Fibroblast of skin of left quadriceps (primary cell): ENCODE measurements around the gene ZBTB49.

Experiments
- DNase-seq, 2 experiments: peaks; one replicate each; pipeline ENCODE4 v3.0.0-alpha.2; 2013; ENCODE audit warnings: low read depth in 2 of 2

The ZBTB49 gene

GRCh38 chr4:4356106-4357041 is 66.3 kb downstream of the ZBTB49 start:
- no peak for DNase-seq

DNA sequence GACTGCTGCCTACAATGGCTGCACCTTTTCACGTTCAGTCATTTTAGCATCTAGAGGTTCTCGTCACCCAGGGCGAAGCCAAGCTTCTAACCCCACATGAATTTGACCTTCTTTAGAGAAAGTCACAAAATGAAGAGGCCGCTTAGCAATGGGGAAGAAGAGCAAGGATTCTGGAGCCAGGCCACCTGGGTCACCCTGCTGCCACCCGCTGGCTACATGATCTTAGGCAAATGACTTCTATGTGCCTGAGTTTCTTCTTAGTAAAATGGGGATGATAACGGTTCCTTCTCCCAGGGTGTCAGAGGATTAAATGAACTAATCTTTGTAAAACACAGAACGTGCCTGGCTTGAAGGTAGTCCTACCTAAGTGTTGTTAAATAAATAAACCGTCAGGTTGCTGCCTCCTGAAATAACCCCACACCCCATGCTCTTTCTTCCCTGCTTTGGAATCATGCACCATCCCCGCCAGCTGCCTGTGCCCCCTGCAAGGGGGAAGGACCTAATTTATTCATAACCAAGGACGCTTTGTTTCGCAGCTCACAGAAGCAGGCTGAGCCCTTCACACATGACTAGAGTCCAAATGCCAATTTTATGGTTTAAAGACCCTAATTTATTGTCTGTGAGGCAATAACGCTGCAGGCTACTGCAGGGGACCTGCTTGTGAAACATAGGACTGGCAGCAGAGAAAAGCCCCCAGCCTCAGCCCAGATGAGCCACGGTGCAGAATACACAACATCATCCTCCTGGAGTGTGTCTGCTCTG is 68.2 kb downstream of the ZBTB49 start:
- no peak for DNase-seq

DNA sequence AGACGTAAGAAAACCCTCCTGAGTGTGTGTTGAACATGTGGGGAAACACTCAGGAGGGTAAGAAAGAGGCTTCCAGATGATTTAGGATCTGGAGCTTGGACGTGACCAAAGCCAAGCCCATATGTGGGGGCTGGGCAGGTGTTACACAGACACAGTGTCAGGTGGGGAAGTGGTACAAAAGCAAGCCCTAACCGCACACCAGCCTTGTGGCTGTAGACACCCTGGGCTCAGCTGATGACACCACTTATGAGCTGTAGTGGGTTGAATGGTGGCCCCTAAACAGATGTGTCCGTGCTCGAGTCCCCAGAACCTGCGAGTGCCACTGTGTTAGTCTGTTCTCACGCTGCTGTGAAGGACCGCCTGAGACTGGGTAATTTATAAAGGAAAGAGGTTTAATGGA is 71.8 kb downstream of the ZBTB49 start:
- no peak for DNase-seq

- no peak for DNase-seq
Measured at GRCh38 chr4:4362991-4363697, 73.1 kb downstream of the ZBTB49 start.

GRCh38 chr4:4364061-4364460 is 74.0 kb downstream of the ZBTB49 start:
- DNase-seq = no peak

- DNase-seq = no peak
Measured at GRCh38 chr4:4364486-4365208, 74.6 kb downstream of the ZBTB49 start.

DNA sequence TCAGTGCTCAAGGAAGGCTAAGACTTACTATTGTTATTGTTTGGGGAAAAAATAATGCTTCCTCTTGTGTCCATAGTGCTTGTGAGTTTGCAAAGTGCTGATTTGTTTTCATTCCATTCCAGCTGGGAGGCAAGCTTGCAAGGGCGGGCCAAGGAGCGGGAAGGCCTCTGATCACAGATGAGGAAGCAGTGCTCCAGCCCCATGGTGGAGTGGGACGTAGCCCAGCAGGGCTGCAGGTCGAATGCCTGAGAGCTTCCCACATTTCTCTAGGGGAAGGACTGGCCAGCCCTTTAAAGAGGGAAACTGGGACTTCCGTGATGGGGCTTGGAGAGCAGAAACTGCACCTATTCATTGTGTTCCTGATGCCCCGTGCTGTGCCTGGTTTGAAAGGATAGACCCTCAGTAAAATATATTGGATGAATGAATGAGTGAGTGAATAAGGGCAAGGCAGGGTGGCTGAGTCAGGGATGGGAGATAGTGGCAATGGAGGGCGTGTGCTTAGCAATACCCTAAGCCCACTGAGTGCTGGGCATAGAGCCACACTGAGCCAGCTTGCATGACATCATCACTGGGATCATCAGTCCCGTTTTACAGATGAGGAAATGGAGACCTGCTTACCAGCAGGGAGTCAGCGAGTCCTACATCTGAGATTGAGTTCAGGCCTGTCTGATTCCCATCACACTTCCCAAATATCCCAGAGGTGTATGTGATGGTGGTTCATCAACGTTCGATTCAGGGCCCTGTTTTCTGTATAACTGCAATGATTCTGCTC is 78.9 kb downstream of the ZBTB49 start:
- DNase-seq = no peak
